NCI-H146 treated with DMSO at 0.1 percent for 48 hours (cell line): ENCODE results near the gene SPOCK2.

Experiments
- DNase-seq: peaks from one replicate; lab custom pipeline; 2025; ENCODE audit not compliant: unreplicated experiment; lab: John Stamatoyannopoulos, UW

Gene SPOCK2

GRCh38 chr10:72073708-72074573, 14.4 kb downstream of the SPOCK2 start:
- no peak for DNase-seq

- DNase-seq: no peak
Measured at GRCh38 chr10:72072639-72073038, 15.7 kb downstream of the SPOCK2 start.

- no peak for DNase-seq
Measured at GRCh38 chr10:72072046-72072445, 16.3 kb downstream of the SPOCK2 start.

GRCh38 chr10:72069751-72070526, 18.4 kb downstream of the SPOCK2 start:
- DNase-seq: peak; percentile 86

- DNase-seq: no peak
Measured at GRCh38 chr10:72068901-72069446, 19.4 kb downstream of the SPOCK2 start.

GRCh38 chr10:72068126-72068765, 20.1 kb downstream of the SPOCK2 start:
- no peak for DNase-seq

- DNase-seq: no peak
Measured at GRCh38 chr10:72067463-72068125, 20.8 kb downstream of the SPOCK2 start.

GRCh38 chr10:72066318-72067284, 21.8 kb downstream of the SPOCK2 start:
- DNase-seq: no peak

GRCh38 chr10:72065439-72066025, 22.8 kb downstream of the SPOCK2 start:
- no peak for DNase-seq

GRCh38 chr10:72063703-72064391, 24.5 kb downstream of the SPOCK2 start:
- no peak for DNase-seq

GRCh38 chr10:72062832-72063702, 25.3 kb downstream of the SPOCK2 start:
- DNase-seq: no peak

- no peak for DNase-seq
Measured at GRCh38 chr10:72062382-72062781, 26.0 kb downstream of the SPOCK2 start.

- no peak for DNase-seq
Measured at GRCh38 chr10:72061930-72062329, 26.4 kb downstream of the SPOCK2 start.

- no peak for DNase-seq
Measured at GRCh38 chr10:72061491-72061890, 26.9 kb downstream of the SPOCK2 start.

- no peak for DNase-seq
Measured at GRCh38 chr10:72059843-72060822, 28.2 kb downstream of the SPOCK2 start.

- DNase-seq: no peak
Measured at GRCh38 chr10:72058989-72059842, 29.1 kb downstream of the SPOCK2 start.
